ENCODE measurements around the gene CADM1. TPM values are rescaled to one million over a fixed set of nuclear protein-coding genes. Genes with fewer than 3 reads are reported as not detected.

The CADM1 gene
- total RNA-seq, 1 experiment from 2014 or later, result 1.1 TPM

- H3K4me2 ChIP-seq (ENCODE audit: low read length), result no peak overlapping the region
- no peaks in the 10 kb centered on the region for H3K79me2 ChIP-seq (ENCODE audit: low read length)
- H3K27me3 ChIP-seq (ENCODE audit: low read length), result no peaks in the 10 kb centered on the region
- DNase-seq (no peak), ATAC-seq (no peak)
- H2AFZ ChIP-seq (ENCODE audit: low read length), result no peak overlapping the region
- no peaks in the 10 kb centered on the region for H4K20me1 ChIP-seq (ENCODE audit: low read length)
- no peaks in the 10 kb centered on the region for H3K9me2 ChIP-seq (replicated peaks; ENCODE audit: low read length)
- H3K27ac ChIP-seq (ENCODE audit: low read length), result no peak overlapping the region
- intact Hi-C loops (cut with micrococcal nuclease), result no loop called here
- ChIA-PET CTCF (no interaction called here), POLR2A (ENCODE audit: unreplicated experiment) (no interaction called here)
- H3K9me3 ChIP-seq (ENCODE audit: low read length), result no peaks in the 10 kb centered on the region
- no peak overlapping the region for H3K9ac ChIP-seq (ENCODE audit: low read length)
- no peaks in the 10 kb centered on the region for H3K36me3 ChIP-seq (ENCODE audit: low read depth, low read length)
- no peak for TF ChIP-seq EZH2phosphoT487 (IDR thresholded peaks at IDR 0.05; ENCODE audit: borderline replicate concordance, low read length)
- TF ChIP-seq EZH2 (IDR thresholded peaks at IDR 0.05; ENCODE audit: low read length, unreplicated experiment), result no peak
- TF ChIP-seq, protein P1, sequence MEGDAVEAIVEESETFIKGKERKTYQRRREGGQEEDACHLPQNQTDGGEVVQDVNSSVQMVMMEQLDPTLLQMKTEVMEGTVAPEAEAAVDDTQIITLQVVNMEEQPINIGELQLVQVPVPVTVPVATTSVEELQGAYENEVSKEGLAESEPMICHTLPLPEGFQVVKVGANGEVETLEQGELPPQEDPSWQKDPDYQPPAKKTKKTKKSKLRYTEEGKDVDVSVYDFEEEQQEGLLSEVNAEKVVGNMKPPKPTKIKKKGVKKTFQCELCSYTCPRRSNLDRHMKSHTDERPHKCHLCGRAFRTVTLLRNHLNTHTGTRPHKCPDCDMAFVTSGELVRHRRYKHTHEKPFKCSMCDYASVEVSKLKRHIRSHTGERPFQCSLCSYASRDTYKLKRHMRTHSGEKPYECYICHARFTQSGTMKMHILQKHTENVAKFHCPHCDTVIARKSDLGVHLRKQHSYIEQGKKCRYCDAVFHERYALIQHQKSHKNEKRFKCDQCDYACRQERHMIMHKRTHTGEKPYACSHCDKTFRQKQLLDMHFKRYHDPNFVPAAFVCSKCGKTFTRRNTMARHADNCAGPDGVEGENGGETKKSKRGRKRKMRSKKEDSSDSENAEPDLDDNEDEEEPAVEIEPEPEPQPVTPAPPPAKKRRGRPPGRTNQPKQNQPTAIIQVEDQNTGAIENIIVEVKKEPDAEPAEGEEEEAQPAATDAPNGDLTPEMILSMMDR (conservative IDR thresholded peaks at IDR 0.05; ENCODE audit: low read depth, low read length), result no peak
- no peaks in the 10 kb centered on the region for H3F3A ChIP-seq (ENCODE audit: low read length, unreplicated experiment)
- H3K4me1 ChIP-seq (ENCODE audit: insufficient read depth, low read length), result no peaks in the 10 kb centered on the region
- no TSS peak for BruUV-seq (replicated peaks)
- no peak overlapping the region for H3K4me3 ChIP-seq (ENCODE audit: low read length)
These were observed 151.3 kb downstream of the CADM1 start for GRCh38 chr11:115352805-115353485.

DNA sequence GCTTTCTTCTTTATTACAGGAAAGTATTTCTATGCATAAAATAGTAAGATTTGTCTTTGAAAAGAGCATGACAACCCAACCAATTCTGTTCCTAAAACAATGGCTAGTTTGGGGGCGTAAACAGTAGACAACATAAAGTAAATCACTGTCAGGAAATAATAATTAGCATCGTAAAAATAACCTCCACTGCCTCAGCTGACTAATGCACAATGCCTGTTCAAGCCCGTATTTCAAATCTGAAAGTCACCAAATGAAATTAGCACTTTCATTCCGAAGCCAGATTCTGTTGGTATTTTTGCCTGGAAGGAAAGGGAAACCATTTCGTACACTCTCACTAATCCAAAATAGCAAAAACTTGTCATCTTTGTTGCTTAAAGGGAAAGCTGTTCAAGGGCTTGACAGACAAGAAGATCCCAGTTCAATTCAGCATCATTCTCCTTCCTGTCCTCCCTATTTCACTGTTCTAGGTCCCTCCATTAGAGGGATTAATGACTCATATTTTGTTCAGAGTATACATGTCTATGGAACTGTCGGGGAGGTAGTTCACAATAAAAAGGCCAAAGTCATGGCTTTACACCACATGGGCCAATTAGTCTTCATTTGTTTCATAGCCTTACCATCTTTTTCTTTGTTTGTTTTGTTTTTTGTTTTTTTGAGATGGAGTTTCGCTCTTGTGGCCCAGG is 154.7 kb downstream of the CADM1 start:
- intact Hi-C loops (cut with micrococcal nuclease), result no loop called here
- ATAC-seq, result no peak

More for the DNA sequence above, 154.7 kb downstream of the CADM1 start:
- H3K79me2 ChIP-seq (ENCODE audit: low read length), result no peaks in the 10 kb centered on the region
- H3K4me3 ChIP-seq (ENCODE audit: low read length), result no peak overlapping the region
- H2AFZ ChIP-seq (ENCODE audit: low read length), result no peak overlapping the region
- CTCF ChIA-PET, result no interaction called here
- POLR2A ChIA-PET (ENCODE audit: unreplicated experiment), result no interaction called here
- no peak overlapping the region for H3K27ac ChIP-seq (ENCODE audit: low read length)
- H4K20me1 ChIP-seq (ENCODE audit: low read length), result no peaks in the 10 kb centered on the region
- no TSS peak for BruUV-seq (replicated peaks)
- no peaks in the 10 kb centered on the region for H3K27me3 ChIP-seq (ENCODE audit: low read length)
- no peak for DNase-seq
- H3K4me1 ChIP-seq (ENCODE audit: insufficient read depth, low read length), result no peaks in the 10 kb centered on the region
- H3K9me2 ChIP-seq (replicated peaks; ENCODE audit: low read length), result no peaks in the 10 kb centered on the region
- no peaks in the 10 kb centered on the region for H3K9me3 ChIP-seq (ENCODE audit: low read length)
- H3K36me3 ChIP-seq (ENCODE audit: low read depth, low read length), result no peaks in the 10 kb centered on the region
- TF ChIP-seq, protein P1 (conservative IDR thresholded peaks at IDR 0.05; ENCODE audit: low read depth, low read length), result no peak
- TF ChIP-seq EZH2phosphoT487 (IDR thresholded peaks at IDR 0.05; ENCODE audit: borderline replicate concordance, low read length) (no peak), EZH2 (IDR thresholded peaks at IDR 0.05; ENCODE audit: low read length, unreplicated experiment) (no peak)
- H3K9ac ChIP-seq (ENCODE audit: low read length), result no peak overlapping the region
- no peaks in the 10 kb centered on the region for H3F3A ChIP-seq (ENCODE audit: low read length, unreplicated experiment)
- no peak overlapping the region for H3K4me2 ChIP-seq (ENCODE audit: low read length)
